Esophagus muscularis mucosa (tissue), 4 donors: Measurements from ENCODE around the gene FARSB.

Experiments used
- CTCF ChIP-seq, 3 experiments: fragments of 200-600 bp in 2 of 3; fragments of 450-650 bp in 1 of 3; sonication (generic) in 2 of 3; IDR thresholded peaks; one replicate each; pipeline ENCODE4 v1.5.1; 2017 to 2019; ENCODE audit warnings: antibody characterized with exemption in 3 of 3, mild to moderate bottlenecking in 2 of 3, moderate library complexity in 1 of 3
- EP300 ChIP-seq: sonication (generic); formaldehyde crosslinking; IDR thresholded peaks from one replicate; pipeline ENCODE4 v1.6.1; 2017; ENCODE audit warnings: antibody characterized with exemption
- POLR2A ChIP-seq: fragments of 450-650 bp; IDR thresholded peaks from one replicate; pipeline ENCODE4 v1.6.1; 2017; ENCODE audit warnings: antibody characterized with exemption, moderate library complexity, mild to moderate bottlenecking, low read depth
- POLR2AphosphoS5 ChIP-seq, 2 donors: sonication (generic); formaldehyde crosslinking; IDR thresholded peaks; one replicate each; pipeline ENCODE4 v1.6.1; 2017; ENCODE audit warnings: antibody characterized with exemption in 2 of 2

GRCh38 chr2:222561151-222561550 is 94.7 kb downstream of the FARSB start:
- TF ChIP-seq CTCF (IDR thresholded peaks at IDR 0.05) (no peak), POLR2AphosphoS5 (IDR thresholded peaks at IDR 0.05) (no peak), POLR2A (no peak), EP300 (no peak)
